Vagina (tissue), 2 donors: ENCODE measurements around the gene ITPK1. TPM values are rescaled to one million over a fixed set of nuclear protein-coding genes. Genes with fewer than 3 reads are reported as not detected.

Experiments used
- DNase-seq, 2 donors: peaks; one replicate each; pipeline ENCODE4 v3.0.0-alpha.2; 2017; ENCODE audit errors: extremely low spot score in 2 of 2
- H3K27ac ChIP-seq: fragments of 200-600 bp; sonication (generic); one replicate; pipeline ENCODE4 v1.5.1; 2019
- H3K27me3 ChIP-seq: fragments of 200-600 bp; sonication (generic); one replicate; pipeline ENCODE4 v1.5.1; 2019
- H3K36me3 ChIP-seq, 2 donors: fragments of 200-600 bp; sonication (generic); one replicate each; pipeline ENCODE4 v1.5.1; 2017 to 2019
- H3K4me1 ChIP-seq: fragments of 200-600 bp; sonication (generic); one replicate; pipeline ENCODE4 v1.5.1; 2019
- H3K4me3 ChIP-seq, 2 donors: fragments of 200-600 bp; sonication (generic); 1 replicate in 1 of 2; 2 replicates in 1 of 2; pipeline ENCODE4 v1.5.1; 2016 to 2019
- H3K9me3 ChIP-seq: fragments of 200-600 bp; sonication (generic); one replicate; pipeline ENCODE4 v1.5.1; 2019
- POLR2A ChIP-seq, 2 donors: fragments of 450-650 bp; IDR thresholded peaks; one replicate each; pipeline ENCODE4 v1.6.1; 2017; ENCODE audit warnings: antibody characterized with exemption in 2 of 2, mild to moderate bottlenecking in 2 of 2, moderate library complexity in 2 of 2
- POLR2AphosphoS5 ChIP-seq, 2 donors: sonication (generic); formaldehyde crosslinking; IDR thresholded peaks; one replicate each; pipeline ENCODE4 v1.9.0; 2017; ENCODE audit warnings: antibody characterized with exemption in 2 of 2, mild to moderate bottlenecking in 2 of 2, low read depth in 1 of 2; ENCODE audit not compliant: insufficient read depth in 1 of 2
- intact Hi-C: fragments of 100-400 bp; cut with DNase I; formaldehyde crosslinking; loops from one replicate; pipeline ENCODE4 v1.15.1; 2023
- total RNA-seq: library from RNA; depleted of rRNA; stranded (reverse); fragments of >200 nt; gene quantifications from one replicate; pipeline ENCODE4 v1.2.3, GENCODE V29; 2016
- TF ChIP-seq, protein P1 (sequence below), 3 experiments: fragments of 450-650 bp in 2 of 3; fragments of 200-600 bp in 1 of 3; sonication (generic) in 1 of 3; IDR thresholded peaks; one replicate each; pipeline ENCODE4 v1.5.1; 2017 to 2019; ENCODE audit warnings: antibody characterized with exemption in 3 of 3, mild to moderate bottlenecking in 2 of 3, moderate library complexity in 2 of 3

Gene ITPK1
- total RNA-seq, 1 donor from 2014 or later = 49.6 TPM

- H3K36me3 ChIP-seq = no peaks in the 10 kb centered on the region
- peaks cover 34% of the 10 kb centered on the region for H3K4me1 ChIP-seq
- no peak for DNase-seq
- H3K27ac ChIP-seq = peak overlapping the region; percentile 80
- H3K27me3 ChIP-seq = no peaks in the 10 kb centered on the region
- TF ChIP-seq, protein P1, sequence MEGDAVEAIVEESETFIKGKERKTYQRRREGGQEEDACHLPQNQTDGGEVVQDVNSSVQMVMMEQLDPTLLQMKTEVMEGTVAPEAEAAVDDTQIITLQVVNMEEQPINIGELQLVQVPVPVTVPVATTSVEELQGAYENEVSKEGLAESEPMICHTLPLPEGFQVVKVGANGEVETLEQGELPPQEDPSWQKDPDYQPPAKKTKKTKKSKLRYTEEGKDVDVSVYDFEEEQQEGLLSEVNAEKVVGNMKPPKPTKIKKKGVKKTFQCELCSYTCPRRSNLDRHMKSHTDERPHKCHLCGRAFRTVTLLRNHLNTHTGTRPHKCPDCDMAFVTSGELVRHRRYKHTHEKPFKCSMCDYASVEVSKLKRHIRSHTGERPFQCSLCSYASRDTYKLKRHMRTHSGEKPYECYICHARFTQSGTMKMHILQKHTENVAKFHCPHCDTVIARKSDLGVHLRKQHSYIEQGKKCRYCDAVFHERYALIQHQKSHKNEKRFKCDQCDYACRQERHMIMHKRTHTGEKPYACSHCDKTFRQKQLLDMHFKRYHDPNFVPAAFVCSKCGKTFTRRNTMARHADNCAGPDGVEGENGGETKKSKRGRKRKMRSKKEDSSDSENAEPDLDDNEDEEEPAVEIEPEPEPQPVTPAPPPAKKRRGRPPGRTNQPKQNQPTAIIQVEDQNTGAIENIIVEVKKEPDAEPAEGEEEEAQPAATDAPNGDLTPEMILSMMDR (IDR thresholded peaks at IDR 0.05) = no peak
- TF ChIP-seq POLR2A (IDR thresholded peaks at IDR 0.05) (no peak), POLR2AphosphoS5 (IDR thresholded peaks at IDR 0.05; ENCODE audit: insufficient read depth in 1 of 2, low read depth in 1 of 2) (no peak)
- peaks cover 5% of the 10 kb centered on the region for H3K9me3 ChIP-seq
- intact Hi-C loops = loop anchor here (10.0 kb wide), 1 partner anchor 113 kb away; no protein-coding TSS in a partner anchor
- H3K4me3 ChIP-seq = no peak overlapping the region
These were observed 144.0 kb downstream of the ITPK1 start for GRCh38 chr14:92971601-92972180.

GRCh38 chr14:92970271-92970670, 145.5 kb downstream of the ITPK1 start:
- Histone ChIP-seq H3K9me3 (no peaks in the 10 kb centered on the region), H3K27ac (no peak overlapping the region), H3K4me1 (peaks cover 34% of the 10 kb centered on the region), H3K27me3 (no peaks in the 10 kb centered on the region), H3K4me3 (no peak overlapping the region), H3K36me3 (no peaks in the 10 kb centered on the region)
- intact Hi-C loops = loop anchor here (10.0 kb wide), 1 partner anchor 115 kb away; no protein-coding TSS in a partner anchor
- TF ChIP-seq POLR2A (IDR thresholded peaks at IDR 0.05) (no peak), POLR2AphosphoS5 (IDR thresholded peaks at IDR 0.05; ENCODE audit: insufficient read depth in 1 of 2, low read depth in 1 of 2) (no peak)
- TF ChIP-seq, protein P1 (IDR thresholded peaks at IDR 0.05) = no peak
- DNase-seq = no peak

DNA sequence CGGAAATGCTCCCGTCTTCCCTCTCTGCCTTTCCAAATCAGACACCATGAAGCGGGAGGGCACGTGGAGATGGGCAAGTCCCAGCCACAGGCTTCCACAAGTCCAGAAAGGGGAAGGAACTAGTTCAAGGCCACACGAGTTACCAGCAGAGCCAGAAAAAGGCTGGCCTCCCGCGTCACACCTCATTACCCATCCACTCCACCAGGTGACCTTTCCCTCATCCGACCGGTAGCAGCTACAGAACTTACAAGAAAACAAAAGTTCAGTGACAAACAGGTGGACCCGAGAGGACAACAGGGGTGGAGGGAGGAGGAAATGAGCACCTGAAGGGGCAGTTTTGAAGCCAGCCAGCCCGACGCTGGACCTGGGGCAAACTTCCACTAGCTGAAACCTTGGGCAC, 145.9 kb downstream of the ITPK1 start:
- H3K9me3 ChIP-seq = no peaks in the 10 kb centered on the region
- no peak overlapping the region for H3K4me3 ChIP-seq
- DNase-seq = no peak
- H3K27ac ChIP-seq = no peak overlapping the region
- intact Hi-C loops = loop anchor here (10.0 kb wide), 1 partner anchor 115 kb away; no protein-coding TSS in a partner anchor
- peaks cover 34% of the 10 kb centered on the region for H3K4me1 ChIP-seq
- no peaks in the 10 kb centered on the region for H3K27me3 ChIP-seq
- H3K36me3 ChIP-seq = no peaks in the 10 kb centered on the region
- TF ChIP-seq, protein P1 (IDR thresholded peaks at IDR 0.05) = no peak
- TF ChIP-seq POLR2AphosphoS5 (IDR thresholded peaks at IDR 0.05; ENCODE audit: insufficient read depth in 1 of 2, low read depth in 1 of 2) = no peak
- no peak for TF ChIP-seq POLR2A (IDR thresholded peaks at IDR 0.05)

- DNase-seq = no peak
- no peaks in the 10 kb centered on the region for H3K36me3 ChIP-seq
- H3K4me3 ChIP-seq = no peak overlapping the region
- no peaks in the 10 kb centered on the region for H3K9me3 ChIP-seq
- H3K27ac ChIP-seq = no peak overlapping the region
- intact Hi-C loops = no loop called here
- TF ChIP-seq POLR2AphosphoS5 (IDR thresholded peaks at IDR 0.05; ENCODE audit: insufficient read depth in 1 of 2, low read depth in 1 of 2) = no peak
- peaks cover 34% of the 10 kb centered on the region for H3K4me1 ChIP-seq
- no peaks in the 10 kb centered on the region for H3K27me3 ChIP-seq
These were observed 146.3 kb downstream of the ITPK1 start for GRCh38 chr14:92969430-92969829.

GRCh38 chr14:92968291-92969020, 147.3 kb downstream of the ITPK1 start:
- Histone ChIP-seq H3K27ac (no peak overlapping the region), H3K27me3 (no peaks in the 10 kb centered on the region), H3K4me3 (no peak overlapping the region), H3K4me1 (peaks cover 34% of the 10 kb centered on the region), H3K9me3 (no peaks in the 10 kb centered on the region), H3K36me3 (no peaks in the 10 kb centered on the region)
- TF ChIP-seq POLR2A (IDR thresholded peaks at IDR 0.05) (no peak), POLR2AphosphoS5 (IDR thresholded peaks at IDR 0.05; ENCODE audit: insufficient read depth in 1 of 2, low read depth in 1 of 2) (no peak)
- TF ChIP-seq, protein P1 (IDR thresholded peaks at IDR 0.05) = no peak
- intact Hi-C loops = no loop called here
- no peak for DNase-seq
